ENCODE measurements around the gene GUCD1.

The GUCD1 gene

GRCh38 chr22:24523873-24524272 is 31.1 kb downstream of the GUCD1 start:
- no peak for DNase-seq

DNA sequence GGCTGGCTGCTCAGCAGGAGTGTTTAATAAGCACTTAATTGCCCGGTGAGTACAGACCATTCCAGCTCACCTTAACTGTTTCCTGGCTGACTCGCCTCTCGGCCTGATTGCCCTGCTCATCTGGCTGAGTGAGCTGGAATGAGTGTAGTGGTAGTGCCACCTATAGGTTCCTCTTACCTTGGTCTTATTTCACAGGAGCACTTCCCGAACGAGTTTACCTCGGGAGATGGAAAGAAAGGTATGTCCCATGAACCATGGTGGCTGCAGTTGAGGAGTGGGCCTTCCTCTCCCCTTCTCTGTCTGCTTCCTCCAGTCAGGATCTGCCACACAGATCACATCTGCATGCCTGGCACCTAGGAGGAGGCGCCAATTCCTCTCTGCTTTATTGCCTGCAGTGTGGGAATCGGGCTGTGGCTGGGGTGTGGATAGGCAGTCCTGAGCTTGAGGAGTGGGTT is 33.1 kb downstream of the GUCD1 start:
- DNase-seq = peak; percentile 3

- DNase-seq = no peak
Observed at GRCh38 chr22:24519496-24519895, 35.4 kb downstream of the GUCD1 start.

DNA sequence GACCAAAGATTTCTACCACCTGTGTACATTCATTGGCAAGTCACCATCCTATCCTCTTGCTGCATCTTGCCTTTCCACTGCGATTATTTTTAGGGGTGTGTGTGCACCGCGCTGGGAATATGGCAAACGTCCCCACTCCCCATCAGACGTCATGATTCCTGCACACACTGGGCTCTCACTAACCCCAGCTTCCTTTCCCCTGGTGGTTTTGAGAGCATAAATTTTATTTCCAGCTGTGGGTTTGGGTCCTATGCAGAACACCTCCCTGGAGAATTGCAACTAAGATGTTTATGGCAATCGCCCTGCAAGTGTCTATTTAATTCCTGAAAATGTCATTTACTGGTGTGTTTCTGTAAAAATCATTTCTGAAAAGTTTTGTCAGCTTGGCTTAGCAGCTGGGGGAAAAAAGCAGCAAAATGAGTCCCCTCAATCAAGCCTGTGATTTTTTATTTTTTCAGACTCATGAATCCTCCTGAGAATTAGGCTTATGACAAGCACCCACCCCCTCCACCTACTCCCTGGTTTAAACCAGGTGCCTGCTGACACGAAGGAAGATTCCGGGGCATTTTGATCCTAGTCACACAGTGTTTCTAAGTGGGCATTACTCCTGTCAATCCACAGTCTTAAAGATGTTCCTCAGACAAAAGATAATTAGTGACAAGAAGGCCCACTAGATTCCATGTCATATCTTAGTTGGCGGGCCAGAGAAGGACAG is 36.0 kb downstream of the GUCD1 start:
- no peak for DNase-seq

DNA sequence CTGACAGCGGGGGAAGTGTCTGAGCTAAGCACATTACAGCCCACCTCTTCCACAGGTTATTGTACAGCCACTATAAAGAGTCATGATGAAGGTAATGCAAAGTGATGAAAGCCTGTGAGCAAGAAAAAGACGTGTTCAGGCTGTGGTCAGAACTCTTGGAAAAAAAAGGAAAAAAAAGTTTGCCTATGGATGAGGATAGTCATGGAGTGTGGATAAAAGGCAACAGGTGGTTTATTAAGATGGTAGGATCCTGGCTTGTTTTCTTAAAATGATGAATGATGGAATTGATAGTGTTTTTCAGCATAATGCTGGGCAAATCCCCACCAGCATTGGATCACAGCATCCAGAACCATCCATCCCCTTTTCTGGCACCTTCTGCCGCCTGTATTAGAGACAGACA is 36.7 kb downstream of the GUCD1 start:
- DNase-seq = no peak

DNA sequence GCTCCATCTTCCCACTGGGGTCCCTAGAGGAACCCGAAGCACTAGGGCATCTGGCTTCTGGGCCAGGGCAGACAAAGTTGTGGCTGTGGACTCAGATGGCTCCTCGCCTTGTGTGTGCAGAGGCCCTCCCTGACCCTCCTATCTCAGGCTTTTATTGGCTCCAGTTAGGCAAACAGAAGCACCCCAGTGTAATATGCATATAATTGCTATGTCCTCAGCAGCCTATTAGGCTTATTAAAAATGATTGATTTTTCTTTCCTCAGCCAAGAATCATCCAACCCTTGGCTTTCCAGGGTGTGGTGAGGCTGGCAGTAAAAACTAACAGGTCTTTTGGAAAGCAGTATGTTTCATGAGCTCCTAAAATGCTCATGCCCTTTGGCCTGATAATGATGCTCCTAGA is 37.5 kb downstream of the GUCD1 start:
- no peak for DNase-seq

DNA sequence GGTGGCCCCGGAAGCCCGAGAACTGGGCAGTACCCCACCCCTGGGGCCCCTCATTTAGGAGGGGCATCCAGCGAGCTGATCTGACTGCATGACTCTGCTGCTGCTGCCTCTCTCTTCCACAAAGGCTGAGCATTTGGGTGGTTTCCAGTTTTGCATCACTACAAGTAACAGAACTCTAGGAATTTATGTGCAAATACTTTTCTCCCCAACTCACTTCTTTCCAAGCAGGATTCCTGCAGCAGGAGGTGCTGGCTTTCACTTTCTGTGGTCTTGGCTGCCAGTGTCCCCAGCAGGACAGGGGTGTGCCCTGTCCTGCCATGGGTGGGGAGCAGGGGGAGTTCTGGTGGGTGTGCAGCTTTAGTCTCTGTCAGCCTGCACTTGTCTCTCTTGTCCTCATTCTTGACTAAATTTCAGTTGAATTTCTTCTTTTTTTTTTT is 38.6 kb downstream of the GUCD1 start:
- no peak for DNase-seq

DNA sequence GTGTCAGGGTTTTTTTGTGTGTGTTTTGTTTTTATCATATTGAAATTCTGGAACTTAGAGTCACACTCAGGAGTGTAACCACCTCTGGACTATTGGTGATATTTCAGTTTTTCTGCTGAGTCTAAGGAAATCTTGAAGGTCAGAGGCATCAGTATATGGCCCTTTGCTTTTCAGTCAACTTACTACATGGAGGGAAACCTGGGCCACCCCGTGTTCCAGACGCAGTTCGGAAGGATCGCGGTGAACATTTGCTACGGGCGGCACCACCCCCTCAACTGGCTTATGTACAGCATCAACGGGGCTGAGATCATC is 40.0 kb downstream of the GUCD1 start:
- no peak for DNase-seq

DNA sequence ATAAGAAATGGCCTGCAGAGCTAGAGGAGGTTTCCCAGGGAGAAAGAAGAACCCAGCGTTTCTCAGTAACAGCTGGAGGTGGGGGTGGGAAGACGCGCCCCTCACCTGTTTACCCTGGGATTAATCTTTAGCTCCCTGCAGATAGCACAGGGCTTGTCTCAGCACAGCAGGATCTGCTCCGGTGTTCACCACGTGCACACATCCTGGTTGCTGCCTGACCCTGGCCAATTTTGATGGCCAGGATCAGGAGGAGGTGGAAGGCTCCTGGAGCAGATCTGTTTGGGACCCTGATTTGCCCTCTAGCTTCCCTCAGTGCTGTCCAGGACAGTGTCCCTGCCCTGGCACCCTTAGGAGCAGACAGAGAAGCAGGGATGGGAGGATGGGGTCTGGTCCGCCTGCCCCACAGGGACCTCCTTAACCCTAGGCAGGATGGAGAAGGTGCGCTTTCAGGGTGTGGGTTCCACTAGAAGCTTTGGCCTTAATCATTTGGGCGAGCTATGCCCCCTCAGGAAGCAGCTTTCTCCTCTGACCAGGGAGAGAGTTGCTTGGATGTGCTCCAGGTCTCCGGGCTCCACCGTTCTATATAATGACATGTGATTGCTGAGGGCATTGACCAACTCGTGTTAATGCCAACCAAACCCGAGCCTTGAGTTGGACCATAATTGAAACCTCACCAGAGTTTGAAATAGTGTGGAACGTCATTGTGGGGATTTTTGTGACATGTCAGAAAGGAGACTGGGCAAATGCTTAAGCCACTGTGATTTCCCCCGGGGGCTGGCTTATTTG is 40.5 kb downstream of the GUCD1 start:
- no peak for DNase-seq

DNA sequence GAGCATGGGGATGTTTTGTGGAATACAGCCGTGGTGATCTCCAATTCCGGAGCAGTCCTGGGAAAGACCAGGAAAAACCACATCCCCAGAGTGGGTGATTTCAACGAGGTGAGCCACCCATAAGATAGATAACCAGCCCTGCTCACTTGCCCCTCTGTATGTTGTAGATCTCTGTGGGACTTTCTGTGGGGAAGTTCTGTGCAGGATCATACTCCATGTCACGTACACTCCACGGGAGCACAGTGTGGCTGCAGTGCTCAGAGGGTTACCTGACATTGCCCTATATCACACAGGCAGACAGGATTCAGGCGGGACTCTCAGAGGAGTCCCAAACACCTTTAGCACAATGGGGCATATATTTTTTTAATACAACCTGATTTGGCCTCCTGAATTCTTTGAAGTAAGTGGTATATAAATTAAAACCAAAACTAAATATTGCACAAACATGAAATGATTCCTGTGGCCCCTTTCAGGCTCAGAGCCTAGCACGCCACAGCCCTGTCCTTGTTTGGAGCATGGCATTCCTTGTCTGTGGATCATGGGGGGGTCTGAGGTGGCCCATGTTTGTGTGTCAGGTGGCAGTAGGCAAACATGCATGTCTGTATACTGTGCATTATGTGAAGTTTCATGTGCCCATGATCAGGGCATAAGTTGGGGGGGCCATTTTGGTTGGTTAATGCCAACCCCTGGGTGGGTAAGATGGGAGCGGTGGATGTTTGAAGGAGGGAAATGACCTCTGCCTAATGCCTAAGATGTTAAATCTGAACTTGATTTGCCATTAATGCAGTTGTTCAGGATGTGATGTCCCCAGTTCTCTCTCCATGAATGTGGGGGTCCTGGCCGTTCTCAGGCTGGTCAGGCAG is 41.3 kb downstream of the GUCD1 start:
- no peak for DNase-seq

GRCh38 chr22:24512043-24512442 is 42.9 kb downstream of the GUCD1 start:
- DNase-seq = no peak

DNA sequence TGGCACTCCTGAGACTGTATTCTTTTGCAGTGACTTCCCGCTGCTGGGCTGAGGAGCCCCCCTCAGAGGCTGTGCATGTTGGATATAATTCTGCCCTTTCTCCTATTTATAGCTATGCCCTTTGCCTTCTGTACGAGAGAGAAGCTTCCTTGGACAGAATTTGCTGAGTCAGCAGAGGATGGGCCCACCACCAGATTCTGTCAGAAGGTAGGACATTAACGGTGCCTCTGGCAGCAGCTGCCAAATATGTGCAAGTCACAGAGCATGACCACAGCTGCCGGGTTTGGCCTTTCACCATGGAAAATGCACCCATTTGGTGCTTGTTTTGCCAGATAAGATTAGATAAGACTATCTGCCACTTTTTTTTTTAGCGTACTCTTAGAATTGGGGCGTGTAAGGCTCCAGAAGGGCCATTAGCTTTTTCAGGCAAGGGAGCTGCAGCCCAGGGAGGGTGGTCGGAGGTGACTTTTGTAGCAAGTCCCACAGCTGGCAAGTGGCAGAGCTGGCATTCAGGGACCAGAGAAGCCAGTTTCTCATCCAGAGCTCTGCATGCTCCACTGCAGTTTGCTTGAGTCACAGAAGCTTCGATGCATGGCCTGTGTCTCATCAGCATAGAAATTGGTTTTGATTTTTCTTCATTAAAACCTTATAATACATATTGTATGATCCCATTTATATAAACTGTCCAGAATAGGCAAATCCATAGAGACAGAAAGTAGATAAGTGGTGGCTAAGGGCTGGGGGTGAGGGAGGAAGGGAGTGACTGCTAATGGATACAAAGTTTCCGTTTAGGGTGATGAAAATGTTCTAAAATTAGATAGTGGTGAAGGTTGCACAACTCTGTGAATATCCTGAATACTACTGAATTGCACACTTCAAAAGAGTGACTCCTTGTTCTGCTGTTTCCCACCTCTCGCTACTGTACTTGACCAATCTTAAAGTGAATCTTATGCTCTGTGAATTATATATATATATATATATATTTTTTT is 44.0 kb downstream of the GUCD1 start:
- no peak for DNase-seq

- DNase-seq = no peak
Observed at GRCh38 chr22:24507716-24508115, 47.2 kb downstream of the GUCD1 start.

DNA sequence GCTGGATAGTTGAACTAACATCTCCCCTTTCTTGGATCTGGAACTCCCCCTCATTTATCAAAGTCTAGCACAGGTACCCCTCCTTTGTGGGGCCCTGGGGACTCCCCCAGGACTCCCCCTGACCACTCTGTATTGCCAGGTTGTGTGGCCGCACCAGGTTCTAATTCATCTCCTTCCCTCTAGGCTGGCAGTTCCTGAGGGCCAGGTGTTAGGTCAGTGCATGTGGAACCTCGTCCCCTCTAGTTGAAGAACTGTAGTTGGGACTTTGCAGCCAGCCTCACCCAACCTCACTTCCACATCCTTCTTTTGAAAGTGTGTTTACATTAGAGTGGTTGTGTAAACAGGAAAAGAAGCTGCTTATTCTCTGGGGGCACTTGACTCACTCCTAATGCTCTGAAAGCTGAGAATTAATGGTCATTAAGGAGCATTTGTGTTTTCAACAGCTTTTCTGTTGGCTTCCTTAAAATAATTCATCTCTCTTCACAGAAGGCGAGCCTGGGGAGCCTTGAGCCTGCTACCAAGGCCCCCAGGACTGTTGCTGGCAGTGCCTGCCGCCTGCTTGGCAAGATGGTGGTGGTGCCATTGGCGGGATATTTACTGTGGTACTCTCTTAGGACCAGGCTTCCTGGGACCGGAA is 48.0 kb downstream of the GUCD1 start:
- DNase-seq = no peak

DNA sequence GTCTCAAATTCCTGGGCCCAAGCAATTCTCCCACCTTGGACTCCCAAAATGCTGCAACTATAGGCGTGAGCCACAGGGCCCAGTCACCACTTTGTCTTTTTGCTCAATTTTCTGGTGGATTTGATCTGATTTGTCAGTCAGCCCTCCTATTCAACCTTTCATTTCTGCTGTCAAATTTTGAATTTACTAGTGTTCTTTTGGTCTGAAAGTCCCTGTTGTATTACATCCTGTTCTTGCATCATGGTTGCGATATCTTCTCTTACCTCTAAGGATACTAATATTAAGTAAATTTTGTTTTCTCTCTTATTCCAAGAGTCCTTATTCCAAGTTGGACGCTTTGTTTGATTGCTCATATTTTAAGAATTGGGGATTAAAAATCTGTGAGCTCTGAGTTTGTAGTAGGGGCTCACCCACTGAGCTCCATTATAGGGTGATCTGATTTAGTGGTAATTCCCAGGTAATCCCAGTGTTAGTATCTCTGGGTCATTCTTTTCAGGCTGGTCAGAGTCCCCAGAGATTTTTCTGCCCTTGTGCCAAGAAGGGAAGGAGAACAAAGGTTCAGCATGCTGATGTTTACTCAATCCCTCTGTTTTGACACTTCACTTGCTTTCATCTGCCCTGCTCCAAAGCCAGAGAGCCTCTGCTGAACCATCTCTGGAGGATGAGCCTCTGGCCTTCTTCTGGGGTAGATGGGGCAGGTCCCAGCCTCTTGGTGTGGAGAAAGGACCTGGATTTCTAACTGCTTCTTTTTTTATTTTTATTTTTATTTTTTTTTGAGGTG is 49.8 kb downstream of the GUCD1 start:
- DNase-seq = no peak

- DNase-seq = no peak
Observed at GRCh38 chr22:24504540-24504939, 50.4 kb downstream of the GUCD1 start.

DNA sequence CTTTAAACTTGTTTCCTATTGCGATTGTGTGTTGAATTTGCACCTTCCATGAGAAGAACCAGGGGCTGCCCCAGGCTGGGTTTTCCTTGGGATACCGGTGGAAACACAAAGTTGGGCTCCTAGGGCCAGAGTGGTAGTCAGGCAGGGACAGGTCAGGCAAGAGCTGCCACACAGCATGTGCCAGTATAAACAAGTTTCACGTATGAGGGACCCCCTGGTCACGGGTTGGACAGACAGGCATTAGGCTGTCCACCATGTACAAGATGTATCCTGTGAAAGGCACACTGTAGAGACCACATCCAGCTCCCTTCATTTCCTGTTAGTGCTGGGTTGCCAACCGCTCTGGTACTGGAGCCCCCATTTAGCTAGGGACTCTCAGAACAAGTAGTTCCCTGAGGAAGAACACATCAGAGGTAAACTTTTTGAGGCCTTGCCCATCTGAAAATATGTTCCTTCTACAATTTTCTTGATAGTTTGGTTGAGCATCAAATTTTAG is 51.0 kb downstream of the GUCD1 start:
- DNase-seq = no peak

- peak; percentile 36 for DNase-seq
Observed at GRCh38 chr22:24503137-24503842, 51.6 kb downstream of the GUCD1 start.

DNA sequence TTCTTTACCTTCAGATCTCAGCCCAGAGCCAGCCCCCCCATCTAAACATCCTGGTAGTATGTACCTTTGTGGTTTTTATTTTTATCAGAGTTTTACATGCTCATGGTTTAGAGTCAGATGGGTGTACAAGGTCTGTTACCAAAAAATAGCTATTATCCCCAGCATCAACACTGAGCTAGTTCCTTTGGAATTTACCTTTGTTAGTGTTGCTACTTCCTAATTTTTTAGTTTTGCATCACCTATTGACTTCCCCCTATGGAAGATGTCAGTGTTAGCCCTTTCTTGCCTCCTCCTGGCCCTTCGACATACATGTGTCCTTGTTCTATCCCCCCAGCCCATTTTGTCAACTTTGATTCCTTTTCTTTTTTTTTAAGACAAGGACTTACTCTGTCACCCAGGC is 52.4 kb downstream of the GUCD1 start:
- DNase-seq = no peak

GRCh38 chr22:24502034-24502433 is 52.9 kb downstream of the GUCD1 start:
- no peak for DNase-seq

Measured in activated effector memory CD4-positive, alpha-beta T cell treated with Interleukin-2 at 50 U/mL for 16 hours (primary cell).